HepG2 (cell line): Measurements from ENCODE around the gene ZNF367.

Experiments used
- ELF1 ChIP-seq: sonication (generic); formaldehyde crosslinking; IDR thresholded peaks from 2 replicates; pipeline ENCODE4 v1.4.0; 2020; ENCODE audit warnings: missing genetic modification reagents
- KDM6A ChIP-seq: IDR thresholded peaks from 2 replicates; pipeline ENCODE4 v1.6.1; 2016; ENCODE audit warnings: low read depth
- NFKB2 ChIP-seq: sonication (generic); formaldehyde crosslinking; IDR thresholded peaks from 2 replicates; pipeline ENCODE4 v1.4.0; 2020; ENCODE audit warnings: missing genetic modification reagents, borderline replicate concordance
- NR2C2 ChIP-seq: sonication (generic); formaldehyde crosslinking; IDR thresholded peaks from 2 replicates; pipeline ENCODE4 v1.4.0; 2020; ENCODE audit warnings: missing genetic modification reagents, mild to moderate bottlenecking, moderate library complexity, borderline replicate concordance
- PHF8 ChIP-seq: sonication (generic); formaldehyde crosslinking; IDR thresholded peaks from 2 replicates; pipeline ENCODE4 v1.5.0; 2020; ENCODE audit warnings: missing genetic modification reagents
- SRF ChIP-seq: IDR thresholded peaks from 2 replicates; pipeline ENCODE4 v1.6.1; 2011; ENCODE audit warnings: mild to moderate bottlenecking, low read depth, low read length, moderate library complexity
- TEAD3 ChIP-seq: optimal IDR thresholded peaks from 2 replicates; pipeline ENCODE3; 2016; ENCODE audit warnings: borderline replicate concordance
- ZKSCAN5 ChIP-seq: sonication (generic); formaldehyde crosslinking; IDR thresholded peaks from 2 replicates; pipeline ENCODE4 v1.5.1; 2020; ENCODE audit warnings: mild to moderate bottlenecking, missing genetic modification reagents
- ZNF205 ChIP-seq: IDR thresholded peaks from 2 replicates; pipeline ENCODE4 v1.6.1; 2018; ENCODE audit warnings: missing biosample characterization, missing genetic modification reagents
- ZNF788 ChIP-seq: sonication (generic); formaldehyde crosslinking; IDR thresholded peaks from 2 replicates; pipeline ENCODE4 v1.5.0; 2020; ENCODE audit warnings: mild to moderate bottlenecking, missing genetic modification reagents, borderline replicate concordance
- TF ChIP-seq, protein P1 (sequence below): sonication (generic); formaldehyde crosslinking; IDR thresholded peaks from 2 replicates; pipeline ENCODE4 v1.5.0; 2020; ENCODE audit warnings: mild to moderate bottlenecking, missing genetic modification reagents, moderate library complexity
- TF ChIP-seq, protein P2 (sequence below): IDR thresholded peaks from 2 replicates; pipeline ENCODE4 v1.6.1; 2012; ENCODE audit warnings: inconsistent platforms
- TF ChIP-seq, protein P3 (sequence below): IDR thresholded peaks from 2 replicates; pipeline ENCODE4 v1.6.1; 2016; ENCODE audit warnings: low read depth

DNA sequence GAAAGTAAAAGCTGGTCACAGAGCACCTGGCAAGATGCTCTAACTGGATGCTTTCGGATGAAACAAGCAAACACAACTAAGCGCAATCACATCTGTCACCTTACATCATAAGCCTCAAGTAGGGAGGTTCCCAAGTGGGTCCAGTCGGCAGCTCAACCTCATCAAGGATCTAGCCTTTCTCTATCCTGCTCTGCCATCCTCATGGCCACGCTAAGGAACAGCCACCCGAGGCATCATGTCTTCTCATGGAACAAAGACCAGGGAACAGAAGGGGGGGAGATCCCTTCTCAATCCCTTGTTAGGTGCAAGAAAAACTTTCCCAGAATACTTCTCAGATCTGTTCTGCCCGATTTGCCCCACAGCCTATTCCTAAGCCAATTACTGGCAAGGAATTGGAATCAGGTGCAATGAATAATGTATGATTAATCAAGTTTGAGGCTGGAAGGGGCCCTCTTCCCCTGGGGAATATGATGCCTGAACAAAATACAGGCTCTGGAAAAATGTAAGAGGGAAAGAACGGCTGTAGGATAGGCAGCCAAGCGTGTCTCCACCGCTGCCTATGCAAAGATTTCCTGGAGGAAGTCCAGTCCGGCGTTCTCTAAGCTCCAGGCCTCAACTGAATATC lies 30.5 kb upstream of the ZNF367 start:
- TF ChIP-seq PHF8 (no peak), TEAD3 (CRISPR knock-in tag) (no peak), ELF1 (CRISPR knock-in tag) (no peak), SRF (no peak), KDM6A (CRISPR knock-in tag) (no peak), NR2C2 (no peak), ZKSCAN5 (CRISPR knock-in tag) (no peak), ZNF205 (no peak), ZNF788 (CRISPR knock-in tag) (no peak), NFKB2 (CRISPR knock-in tag) (no peak)
- TF ChIP-seq, protein P1, sequence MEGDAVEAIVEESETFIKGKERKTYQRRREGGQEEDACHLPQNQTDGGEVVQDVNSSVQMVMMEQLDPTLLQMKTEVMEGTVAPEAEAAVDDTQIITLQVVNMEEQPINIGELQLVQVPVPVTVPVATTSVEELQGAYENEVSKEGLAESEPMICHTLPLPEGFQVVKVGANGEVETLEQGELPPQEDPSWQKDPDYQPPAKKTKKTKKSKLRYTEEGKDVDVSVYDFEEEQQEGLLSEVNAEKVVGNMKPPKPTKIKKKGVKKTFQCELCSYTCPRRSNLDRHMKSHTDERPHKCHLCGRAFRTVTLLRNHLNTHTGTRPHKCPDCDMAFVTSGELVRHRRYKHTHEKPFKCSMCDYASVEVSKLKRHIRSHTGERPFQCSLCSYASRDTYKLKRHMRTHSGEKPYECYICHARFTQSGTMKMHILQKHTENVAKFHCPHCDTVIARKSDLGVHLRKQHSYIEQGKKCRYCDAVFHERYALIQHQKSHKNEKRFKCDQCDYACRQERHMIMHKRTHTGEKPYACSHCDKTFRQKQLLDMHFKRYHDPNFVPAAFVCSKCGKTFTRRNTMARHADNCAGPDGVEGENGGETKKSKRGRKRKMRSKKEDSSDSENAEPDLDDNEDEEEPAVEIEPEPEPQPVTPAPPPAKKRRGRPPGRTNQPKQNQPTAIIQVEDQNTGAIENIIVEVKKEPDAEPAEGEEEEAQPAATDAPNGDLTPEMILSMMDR (CRISPR knock-in tag): no peak
- TF ChIP-seq, protein P2, sequence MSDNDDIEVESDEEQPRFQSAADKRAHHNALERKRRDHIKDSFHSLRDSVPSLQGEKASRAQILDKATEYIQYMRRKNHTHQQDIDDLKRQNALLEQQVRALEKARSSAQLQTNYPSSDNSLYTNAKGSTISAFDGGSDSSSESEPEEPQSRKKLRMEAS: no peak
- TF ChIP-seq, protein P3, sequence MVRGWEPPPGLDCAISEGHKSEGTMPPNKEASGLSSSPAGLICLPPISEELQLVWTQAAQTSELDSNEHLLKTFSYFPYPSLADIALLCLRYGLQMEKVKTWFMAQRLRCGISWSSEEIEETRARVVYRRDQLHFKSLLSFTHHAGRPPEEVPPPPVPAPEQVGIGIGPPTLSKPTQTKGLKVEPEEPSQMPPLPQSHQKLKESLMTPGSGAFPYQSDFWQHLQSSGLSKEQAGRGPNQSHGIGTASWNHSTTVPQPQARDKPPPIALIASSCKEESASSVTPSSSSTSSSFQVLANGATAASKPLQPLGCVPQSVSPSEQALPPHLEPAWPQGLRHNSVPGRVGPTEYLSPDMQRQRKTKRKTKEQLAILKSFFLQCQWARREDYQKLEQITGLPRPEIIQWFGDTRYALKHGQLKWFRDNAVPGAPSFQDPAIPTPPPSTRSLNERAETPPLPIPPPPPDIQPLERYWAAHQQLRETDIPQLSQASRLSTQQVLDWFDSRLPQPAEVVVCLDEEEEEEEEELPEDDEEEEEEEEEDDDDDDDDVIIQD (CRISPR knock-in tag): no peak
